ENCODE data around the gene LAIR1.
"Not testable (repeated sequence)": the region's sequence is repeated elsewhere in the genome, so short reads cannot be mapped to it uniquely, and the experiment has no call there.

LAIR1 gene

GRCh38 chr19:54376610-54377285 lies 12.0 kb upstream of the LAIR1 start:
- no peak for DNase-seq (ENCODE audit: extremely low read depth in 1 of 2, low read depth in 1 of 2)

- not testable (repeated sequence) for DNase-seq (ENCODE audit: extremely low read depth in 1 of 2, low read depth in 1 of 2)
These were observed 10.6 kb upstream of the LAIR1 start for GRCh38 chr19:54375181-54375938.

- DNase-seq (ENCODE audit: extremely low read depth in 1 of 2, low read depth in 1 of 2): no peak
These were observed 9.3 kb upstream of the LAIR1 start for GRCh38 chr19:54373781-54374631.

- not testable (repeated sequence) for DNase-seq (ENCODE audit: extremely low read depth in 1 of 2, low read depth in 1 of 2)
These were observed 6.7 kb upstream of the LAIR1 start for GRCh38 chr19:54371453-54371852.

GRCh38 chr19:54370434-54370796 lies 5.7 kb upstream of the LAIR1 start:
- DNase-seq (ENCODE audit: extremely low read depth in 1 of 2, low read depth in 1 of 2): peak in 1 of 2 donors; percentile 49

GRCh38 chr19:54369688-54370433 lies 5.1 kb upstream of the LAIR1 start:
- not testable (repeated sequence) for DNase-seq (ENCODE audit: extremely low read depth in 1 of 2, low read depth in 1 of 2)

GRCh38 chr19:54369082-54369687 lies 4.5 kb upstream of the LAIR1 start:
- no peak for DNase-seq (ENCODE audit: extremely low read depth in 1 of 2, low read depth in 1 of 2)

GRCh38 chr19:54366811-54367210 lies 2.1 kb upstream of the LAIR1 start:
- DNase-seq (ENCODE audit: extremely low read depth in 1 of 2, low read depth in 1 of 2): no peak

- DNase-seq (ENCODE audit: extremely low read depth in 1 of 2, low read depth in 1 of 2): not testable (repeated sequence)
These were observed 1.1 kb upstream of the LAIR1 start for GRCh38 chr19:54365798-54366197.

- not testable (repeated sequence) for DNase-seq (ENCODE audit: extremely low read depth in 1 of 2, low read depth in 1 of 2)
These were observed 2.9 kb downstream of the LAIR1 start for GRCh38 chr19:54361680-54362422.

- DNase-seq (ENCODE audit: extremely low read depth in 1 of 2, low read depth in 1 of 2): peak; percentile 40 to 44
These were observed 5.4 kb downstream of the LAIR1 start for GRCh38 chr19:54359149-54359820.

GRCh38 chr19:54357381-54357780 lies 7.3 kb downstream of the LAIR1 start:
- no peak for DNase-seq (ENCODE audit: extremely low read depth in 1 of 2, low read depth in 1 of 2)

GRCh38 chr19:54356444-54357056 lies 8.2 kb downstream of the LAIR1 start:
- DNase-seq (ENCODE audit: extremely low read depth in 1 of 2, low read depth in 1 of 2): no peak

- no peak for DNase-seq (ENCODE audit: extremely low read depth in 1 of 2, low read depth in 1 of 2)
These were observed 9.1 kb downstream of the LAIR1 start for GRCh38 chr19:54355675-54356074.

GRCh38 chr19:54354761-54355160 lies 10.0 kb downstream of the LAIR1 start:
- no peak for DNase-seq (ENCODE audit: extremely low read depth in 1 of 2, low read depth in 1 of 2)

GRCh38 chr19:54352546-54352945 lies 12.2 kb downstream of the LAIR1 start:
- DNase-seq (ENCODE audit: extremely low read depth in 1 of 2, low read depth in 1 of 2): no peak

- DNase-seq (ENCODE audit: extremely low read depth in 1 of 2, low read depth in 1 of 2): no peak
These were observed 12.7 kb downstream of the LAIR1 start for GRCh38 chr19:54352041-54352440.

- no peak for DNase-seq (ENCODE audit: extremely low read depth in 1 of 2, low read depth in 1 of 2)
These were observed 13.3 kb downstream of the LAIR1 start for GRCh38 chr19:54351474-54351873.

GRCh38 chr19:54345938-54346386 lies 18.8 kb downstream of the LAIR1 start:
- no peak for DNase-seq (ENCODE audit: extremely low read depth in 1 of 2, low read depth in 1 of 2)
